ENCODE measurements around the gene RTRAF.

Gene RTRAF

DNA sequence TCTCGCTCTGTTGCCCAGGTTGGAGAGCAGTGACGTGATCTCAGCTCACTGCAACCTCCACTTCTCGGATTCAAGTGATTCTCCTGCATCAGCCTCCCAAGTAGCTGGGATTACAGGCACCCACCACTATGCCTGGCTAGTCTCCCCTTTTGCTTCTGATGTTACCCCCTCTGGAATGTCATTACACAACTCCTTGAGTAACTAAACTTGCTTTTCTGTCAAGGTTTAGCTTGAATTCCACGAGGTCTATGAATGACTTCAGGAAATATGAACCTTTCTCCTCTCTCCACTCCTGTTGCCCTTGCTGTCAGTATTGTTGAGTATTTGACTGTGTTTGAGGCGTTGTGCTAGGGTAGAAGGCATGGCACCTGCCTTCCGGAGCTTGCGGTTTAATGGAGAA lies 16.8 kb upstream of the RTRAF start:
- no peak overlapping the region for H3K4me3 ChIP-seq (ENCODE audit: low read depth, low read length)
- TF ChIP-seq, protein P1, sequence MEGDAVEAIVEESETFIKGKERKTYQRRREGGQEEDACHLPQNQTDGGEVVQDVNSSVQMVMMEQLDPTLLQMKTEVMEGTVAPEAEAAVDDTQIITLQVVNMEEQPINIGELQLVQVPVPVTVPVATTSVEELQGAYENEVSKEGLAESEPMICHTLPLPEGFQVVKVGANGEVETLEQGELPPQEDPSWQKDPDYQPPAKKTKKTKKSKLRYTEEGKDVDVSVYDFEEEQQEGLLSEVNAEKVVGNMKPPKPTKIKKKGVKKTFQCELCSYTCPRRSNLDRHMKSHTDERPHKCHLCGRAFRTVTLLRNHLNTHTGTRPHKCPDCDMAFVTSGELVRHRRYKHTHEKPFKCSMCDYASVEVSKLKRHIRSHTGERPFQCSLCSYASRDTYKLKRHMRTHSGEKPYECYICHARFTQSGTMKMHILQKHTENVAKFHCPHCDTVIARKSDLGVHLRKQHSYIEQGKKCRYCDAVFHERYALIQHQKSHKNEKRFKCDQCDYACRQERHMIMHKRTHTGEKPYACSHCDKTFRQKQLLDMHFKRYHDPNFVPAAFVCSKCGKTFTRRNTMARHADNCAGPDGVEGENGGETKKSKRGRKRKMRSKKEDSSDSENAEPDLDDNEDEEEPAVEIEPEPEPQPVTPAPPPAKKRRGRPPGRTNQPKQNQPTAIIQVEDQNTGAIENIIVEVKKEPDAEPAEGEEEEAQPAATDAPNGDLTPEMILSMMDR (IDR thresholded peaks at IDR 0.05; ENCODE audit: low read depth, low read length) = no peak

DNA sequence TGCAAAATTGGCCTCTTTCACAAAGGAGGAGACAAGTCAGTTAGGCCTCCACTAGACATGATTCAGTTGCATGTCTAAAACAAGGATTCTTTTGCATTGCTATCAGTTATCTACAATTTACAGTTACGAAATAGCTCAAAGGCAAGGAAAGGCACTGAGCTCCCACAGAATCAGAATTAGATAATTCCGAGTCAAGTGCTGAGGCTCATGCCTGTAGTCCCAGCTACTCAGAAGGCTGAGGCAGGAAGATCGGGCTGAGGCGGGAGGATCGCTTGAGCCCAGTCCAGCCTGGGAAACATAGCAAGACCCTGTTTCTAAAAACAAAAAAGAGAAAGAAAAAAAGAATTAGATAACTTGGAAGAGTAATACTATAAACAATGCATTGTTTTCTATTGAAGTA lies 12.3 kb upstream of the RTRAF start:
- TF ChIP-seq, protein P1 (IDR thresholded peaks at IDR 0.05; ENCODE audit: low read depth, low read length) = no peak
- no peak overlapping the region for H3K4me3 ChIP-seq (ENCODE audit: low read depth, low read length)

DNA sequence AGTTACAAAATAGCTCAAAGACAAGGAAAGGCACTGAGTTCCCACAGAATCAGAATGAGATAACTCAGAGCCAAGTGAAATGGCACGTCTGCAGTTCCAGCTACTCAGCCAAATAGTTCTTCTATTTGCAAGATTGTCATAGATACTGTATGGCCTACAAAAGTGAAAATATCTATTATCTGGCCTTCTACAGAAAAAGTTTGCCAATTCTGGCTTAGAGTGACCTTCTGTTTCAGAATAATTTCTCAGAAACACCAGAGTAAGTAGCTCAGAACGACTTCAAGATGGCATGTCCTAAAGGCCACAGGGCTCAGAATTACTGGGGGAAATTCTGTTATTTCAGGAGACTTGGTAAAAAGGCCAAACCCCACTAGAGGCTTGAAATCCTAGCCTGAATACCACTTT lies 10.7 kb upstream of the RTRAF start:
- H3K4me3 ChIP-seq (ENCODE audit: low read depth, low read length) = no peak overlapping the region
- TF ChIP-seq, protein P1 (IDR thresholded peaks at IDR 0.05; ENCODE audit: low read depth, low read length) = no peak

DNA sequence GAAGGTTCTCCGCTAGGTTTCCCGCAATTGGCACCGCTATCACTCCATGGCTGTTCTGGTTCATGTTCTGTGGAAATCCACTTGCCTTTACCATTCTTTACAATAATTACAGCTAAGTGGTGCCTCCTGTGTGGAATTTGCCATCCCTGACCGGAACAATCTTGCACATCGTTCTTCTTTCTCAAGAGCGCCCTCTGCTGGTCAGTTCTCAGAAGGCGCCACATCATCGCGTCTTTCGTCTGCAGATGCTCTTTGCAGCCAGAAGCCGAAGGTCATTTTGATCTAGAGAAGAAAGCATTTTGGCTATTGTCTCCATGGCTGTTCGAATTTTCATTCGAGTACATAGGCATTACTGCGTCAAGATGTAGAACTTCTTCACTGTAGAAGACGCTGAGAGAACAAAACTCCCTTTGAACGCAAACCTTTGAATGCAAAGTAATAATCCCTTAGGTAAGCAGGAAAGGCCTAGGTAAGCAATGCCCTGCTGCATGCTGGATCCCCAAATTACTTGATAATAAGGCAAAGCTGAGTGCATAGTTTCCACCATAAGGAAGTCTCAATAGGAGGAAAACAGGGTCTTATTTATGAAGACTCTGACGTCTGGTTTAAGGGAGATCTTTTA lies 10.1 kb upstream of the RTRAF start:
- TF ChIP-seq, protein P1 (IDR thresholded peaks at IDR 0.05; ENCODE audit: low read depth, low read length) = peak; percentile 73

DNA sequence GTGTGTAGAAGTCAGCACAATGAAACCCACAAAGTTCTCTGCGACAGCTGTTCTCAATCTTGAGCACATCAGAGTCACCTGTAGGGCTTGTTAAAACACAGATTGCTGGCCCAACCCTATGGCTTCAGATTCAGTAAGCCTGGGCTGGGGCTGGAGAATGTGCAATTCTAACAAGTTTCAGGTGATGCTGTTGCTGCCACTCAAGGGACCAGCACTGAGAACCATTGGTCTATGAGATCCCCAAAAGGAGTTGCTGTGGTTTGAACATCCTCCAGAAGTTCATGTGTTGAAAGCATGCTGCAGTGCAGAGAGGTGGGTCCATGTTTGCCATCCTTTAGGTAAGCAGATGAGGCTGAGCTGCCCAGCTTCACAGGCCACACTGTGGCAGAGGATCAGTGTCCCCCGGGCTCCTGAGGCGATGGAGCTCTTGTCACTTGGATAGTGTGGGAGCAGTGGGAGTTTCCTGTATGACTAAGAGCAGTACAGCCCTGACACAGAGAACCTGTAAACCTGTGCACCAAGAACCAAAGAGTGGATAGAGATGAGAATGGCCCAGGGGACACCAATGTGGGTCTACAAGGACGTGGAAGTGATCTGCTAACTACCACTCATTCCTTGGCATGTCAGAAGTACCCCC lies 8.0 kb upstream of the RTRAF start:
- H3K4me3 ChIP-seq (ENCODE audit: low read depth, low read length) = no peak overlapping the region
- TF ChIP-seq, protein P1 (IDR thresholded peaks at IDR 0.05; ENCODE audit: low read depth, low read length) = no peak

More for the DNA sequence above, 10.1 kb upstream of the RTRAF start:
- H3K4me3 ChIP-seq (ENCODE audit: low read depth, low read length) = no peak overlapping the region

DNA sequence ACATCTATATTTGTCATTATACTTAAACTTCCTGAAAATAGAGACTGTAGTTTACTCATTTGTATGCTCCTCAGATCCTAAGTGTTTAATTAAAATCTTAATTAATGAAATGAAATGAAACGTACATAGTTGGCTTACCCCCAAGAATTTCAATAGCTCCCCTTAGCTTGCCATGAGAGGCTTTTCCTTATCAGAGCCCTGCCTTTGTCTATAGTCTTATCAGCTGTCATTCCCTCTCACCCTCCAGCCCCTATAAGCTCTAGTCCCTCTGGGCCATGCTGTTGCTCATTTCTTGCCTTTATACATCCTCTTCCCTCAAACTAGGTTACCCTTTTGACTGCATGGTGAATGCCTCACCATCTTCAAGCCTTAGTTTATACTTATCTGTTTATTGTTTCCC lies 1.1 kb upstream of the RTRAF start:
- TF ChIP-seq, protein P1 (IDR thresholded peaks at IDR 0.05; ENCODE audit: low read depth, low read length) = no peak
- no peak overlapping the region for H3K4me3 ChIP-seq (ENCODE audit: low read depth, low read length)

DNA sequence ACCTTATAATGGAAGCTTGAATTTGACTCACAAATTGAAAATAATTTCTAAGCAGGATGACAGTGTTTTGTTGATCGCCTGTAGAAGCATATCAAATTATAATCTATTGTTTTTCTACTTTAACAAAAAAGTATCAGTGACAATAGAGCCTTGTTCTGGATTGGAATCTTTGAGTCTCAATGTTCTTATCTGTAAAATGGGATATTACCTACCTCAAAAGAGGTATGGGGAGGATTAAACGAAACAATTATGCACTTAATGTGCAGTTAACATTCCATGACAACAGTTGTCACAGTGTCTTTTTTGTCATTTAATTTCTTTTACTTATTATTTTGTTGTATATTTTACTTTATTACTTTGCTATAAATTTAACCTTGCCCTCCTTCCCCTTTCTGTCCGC lies 1.1 kb downstream of the RTRAF start:
- TF ChIP-seq, protein P1 (IDR thresholded peaks at IDR 0.05; ENCODE audit: low read depth, low read length) = no peak
- peak overlapping the region; percentile 96 for H3K4me3 ChIP-seq (ENCODE audit: low read depth, low read length)

Measured in WI38 (cell line).